HEK293 (cell line): Measurements from ENCODE around the gene R3HDM1.

Experiments used
- CTCF ChIA-PET: fragments of 350-600 bp; formaldehyde crosslinking; extraction: SDS; loops from one replicate; lab custom pipeline; 2021; ENCODE audit warnings: antibody characterized with exemption; lab: Yijun Ruan, JAX
- POLR2A ChIA-PET: fragments of 300-600 bp; formaldehyde crosslinking; extraction: SDS; loops from one replicate; lab custom pipeline; 2020; ENCODE audit warnings: antibody characterized with exemption, inconsistent platforms; lab: Yijun Ruan, JAX
- H3K27ac ChIP-seq: fragments of 200-500 bp; sonication (Bioruptor generic); 2 replicates; pipeline ENCODE4 v1.5.1; 2014; ENCODE audit warnings: low read depth, low read length, control low read depth, inconsistent platforms; ENCODE audit errors: extremely low read depth
- H3K36me3 ChIP-seq, 2 experiments: fragments of 200-500 bp in 1 of 2; sonication (Bioruptor generic) in 1 of 2; 1 replicate in 1 of 2; 2 replicates in 1 of 2; pipeline ENCODE4 v1.5.1; 2014 to 2017; ENCODE audit warnings: inconsistent platforms in 2 of 2, low read length in 2 of 2; ENCODE audit not compliant: control insufficient read depth in 2 of 2, insufficient read depth in 1 of 2
- H3K4me1 ChIP-seq: fragments of 200-500 bp; sonication (Bioruptor generic); 2 replicates; pipeline ENCODE4 v1.5.1; 2014; ENCODE audit warnings: mild to moderate bottlenecking, low read length, inconsistent platforms; ENCODE audit not compliant: control insufficient read depth, insufficient read depth
- H3K4me3 ChIP-seq: 2 replicates; pipeline ENCODE4 v1.5.1; 2011; ENCODE audit warnings: low read depth, mild to moderate bottlenecking, control low read depth, low read length, moderate library complexity
- H3K9me3 ChIP-seq: fragments of 200-500 bp; sonication (Bioruptor generic); 2 replicates; pipeline ENCODE4 v1.5.1; 2014; ENCODE audit warnings: low read depth, low read length, inconsistent platforms; ENCODE audit not compliant: control insufficient read depth, insufficient read depth
- CTCF ChIP-seq: fragments of 450-650 bp; formaldehyde crosslinking; IDR thresholded peaks from 2 replicates; pipeline ENCODE4 v1.5.1; 2016; ENCODE audit warnings: missing biosample characterization, missing genetic modification characterization
- FEZF1 ChIP-seq: fragments of 450-650 bp; formaldehyde crosslinking; IDR thresholded peaks from 2 replicates; pipeline ENCODE4 v1.5.1; 2016; ENCODE audit warnings: missing biosample characterization, missing genetic modification characterization
- GLI4 ChIP-seq: fragments of 450-650 bp; formaldehyde crosslinking; IDR thresholded peaks from 2 replicates; pipeline ENCODE4 v1.5.1; 2016; ENCODE audit warnings: missing biosample characterization, missing genetic modification characterization
- HOXD13 ChIP-seq: sonication (generic); formaldehyde crosslinking; IDR thresholded peaks from 2 replicates; pipeline ENCODE4 v1.8.0; 2022; ENCODE audit warnings: missing genetic modification reagents, borderline replicate concordance
- IKZF3 ChIP-seq: fragments of 450-650 bp; IDR thresholded peaks from 2 replicates; pipeline ENCODE4 v1.5.0; 2018; ENCODE audit warnings: missing biosample characterization, mild to moderate bottlenecking, missing genetic modification characterization, moderate library complexity
- INSM2 ChIP-seq: fragments of 450-650 bp; formaldehyde crosslinking; IDR thresholded peaks from 2 replicates; pipeline ENCODE4 v1.5.1; 2016; ENCODE audit warnings: missing biosample characterization, missing genetic modification characterization
- OVOL3 ChIP-seq: fragments of 450-650 bp; formaldehyde crosslinking; IDR thresholded peaks from 2 replicates; pipeline ENCODE4 v1.5.1; 2016; ENCODE audit warnings: missing biosample characterization, missing genetic modification characterization
- PRDM1 ChIP-seq: fragments of 450-650 bp; formaldehyde crosslinking; IDR thresholded peaks from 2 replicates; pipeline ENCODE4; 2016; ENCODE audit warnings: missing biosample characterization, missing genetic modification characterization
- PRDM10 ChIP-seq: fragments of 450-650 bp; formaldehyde crosslinking; IDR thresholded peaks from 2 replicates; pipeline ENCODE4 v1.5.1; 2016; ENCODE audit warnings: missing biosample characterization, missing genetic modification characterization
- SALL2 ChIP-seq: fragments of 450-650 bp; formaldehyde crosslinking; IDR thresholded peaks from 2 replicates; pipeline ENCODE4 v1.5.0; 2017; ENCODE audit warnings: missing biosample characterization, mild to moderate bottlenecking, missing genetic modification characterization, borderline replicate concordance
- SCRT1 ChIP-seq: fragments of 450-650 bp; formaldehyde crosslinking; IDR thresholded peaks from 2 replicates; pipeline ENCODE4 v1.5.1; 2016; ENCODE audit warnings: missing biosample characterization, missing genetic modification characterization, borderline replicate concordance
- TCF7L2 ChIP-seq: IDR thresholded peaks from 2 replicates; pipeline ENCODE4 v1.6.1; 2011; ENCODE audit warnings: low read depth, mild to moderate bottlenecking, inconsistent platforms, low read length, moderate library complexity, borderline replicate concordance
- ZBTB11 ChIP-seq: fragments of 450-650 bp; formaldehyde crosslinking; conservative IDR thresholded peaks from 2 replicates; pipeline ENCODE4 v1.5.1; 2016; ENCODE audit warnings: low read depth, missing biosample characterization, missing genetic modification characterization
- ZBTB8A ChIP-seq: fragments of 450-650 bp; formaldehyde crosslinking; IDR thresholded peaks from 2 replicates; pipeline ENCODE4 v1.5.1; 2016; ENCODE audit warnings: missing biosample characterization, missing genetic modification characterization
- ZFHX2 ChIP-seq: fragments of 450-650 bp; formaldehyde crosslinking; conservative IDR thresholded peaks from 2 replicates; pipeline ENCODE4 v1.5.1; 2016; ENCODE audit warnings: missing biosample characterization, missing genetic modification characterization
- ZNF184 ChIP-seq: fragments of 450-650 bp; IDR thresholded peaks from 2 replicates; pipeline ENCODE4 v1.5.1; 2018; ENCODE audit warnings: missing biosample characterization, mild to moderate bottlenecking, missing genetic modification characterization
- ZNF335 ChIP-seq: fragments of 450-650 bp; formaldehyde crosslinking; conservative IDR thresholded peaks from 2 replicates; pipeline ENCODE4 v1.5.1; 2016; ENCODE audit warnings: missing biosample characterization, missing genetic modification characterization
- ZNF341 ChIP-seq: fragments of 450-650 bp; formaldehyde crosslinking; IDR thresholded peaks from 2 replicates; pipeline ENCODE4; 2016; ENCODE audit warnings: low read depth, missing biosample characterization, missing genetic modification characterization
- ZNF561 ChIP-seq: fragments of 450-650 bp; IDR thresholded peaks from 2 replicates; pipeline ENCODE4 v1.5.1; 2018; ENCODE audit warnings: missing biosample characterization, missing genetic modification characterization, borderline replicate concordance
- ZNF639 ChIP-seq: fragments of 450-650 bp; formaldehyde crosslinking; IDR thresholded peaks from 2 replicates; pipeline ENCODE4 v1.5.1; 2016; ENCODE audit warnings: missing biosample characterization, missing genetic modification characterization
- ZNF664 ChIP-seq: fragments of 450-650 bp; formaldehyde crosslinking; IDR thresholded peaks from 2 replicates; pipeline ENCODE4 v1.5.1; 2016; ENCODE audit warnings: missing biosample characterization, missing genetic modification characterization
- ZNF677 ChIP-seq: fragments of 450-650 bp; IDR thresholded peaks from 2 replicates; pipeline ENCODE4 v1.5.0; 2018; ENCODE audit warnings: missing biosample characterization, mild to moderate bottlenecking, missing genetic modification characterization, moderate library complexity
- ZNF747 ChIP-seq: fragments of 450-650 bp; formaldehyde crosslinking; IDR thresholded peaks from 2 replicates; pipeline ENCODE4 v1.5.1; 2016; ENCODE audit warnings: missing biosample characterization, missing genetic modification characterization
- ZNF76 ChIP-seq: fragments of 450-650 bp; formaldehyde crosslinking; IDR thresholded peaks from 2 replicates; pipeline ENCODE4; 2016; ENCODE audit warnings: low read depth, missing biosample characterization, missing genetic modification characterization, borderline replicate concordance
- ZNF830 ChIP-seq: fragments of 450-650 bp; IDR thresholded peaks from 2 replicates; pipeline ENCODE4 v1.5.0; 2018; ENCODE audit warnings: missing biosample characterization, missing genetic modification characterization, low read depth, mild to moderate bottlenecking, moderate library complexity

Gene R3HDM1

GRCh38 chr2:135530313-135531230 is 712 bp upstream of the R3HDM1 start, which contains the start of gene ZRANB3:
Gene ZRANB3, minus strand, starts transcription at chr2:135531218.
- Histone ChIP-seq H3K27ac (peak within 1 kb of the TSS; percentile 93), H3K36me3 (peaks cover 0 to 3% of the 10 kb centered on the region in 2 experiments; a peak in 2 of 3 replicates), H3K4me1 (no peaks in the 10 kb centered on the region), H3K9me3 (no peaks in the 10 kb centered on the region), H3K4me3 (peak within 1 kb of the TSS; percentile 72)
- CTCF ChIA-PET, result interaction anchor here (0.6 to 1.4 kb wide), 4 partner anchors 56 to 1217 kb away, joined by 3 to 5 read pairs (median 4); no protein-coding TSS in a partner anchor
- POLR2A ChIA-PET, result interaction anchor here (0.7 to 1.7 kb wide), 10 partner anchors 16 to 613 kb away, joined by 3 to 7 read pairs (median 3); no protein-coding TSS in a partner anchor
- no peak for TF ChIP-seq HOXD13
- peak; percentile 90 for TF ChIP-seq ZNF76 (tag by site-specific recombination)
- TF ChIP-seq ZNF561 (tag by site-specific recombination), result no peak
- TF ChIP-seq ZNF184 (tag by site-specific recombination), result no peak
- TF ChIP-seq ZNF341, result no peak
- TF ChIP-seq ZBTB11 (tag by site-specific recombination), result peak; percentile 30; the same call in 1 of the 2 replicates
- TF ChIP-seq ZNF747 (tag by site-specific recombination), result no peak
- peak; percentile 34; the same call in 1 of the 2 replicates for TF ChIP-seq PRDM10 (tag by site-specific recombination)
- no peak for TF ChIP-seq ZNF639
- TF ChIP-seq ZFHX2, result no peak
- no peak for TF ChIP-seq PRDM1 (tag by site-specific recombination)
- no peak for TF ChIP-seq GLI4 (tag by site-specific recombination)
- peak; percentile 60 for TF ChIP-seq SCRT1 (tag by site-specific recombination)
- TF ChIP-seq ZBTB8A (tag by site-specific recombination), result peak; percentile 51; the same call in 1 of the 2 replicates
- no peak for TF ChIP-seq OVOL3 (tag by site-specific recombination)
- peak; percentile 98 for TF ChIP-seq FEZF1 (tag by site-specific recombination)
- no peak for TF ChIP-seq INSM2 (tag by site-specific recombination)
- TF ChIP-seq SALL2 (tag by site-specific recombination), result no peak
- TF ChIP-seq ZNF830, result no peak
- TF ChIP-seq CTCF (tag by site-specific recombination), result no peak
- TF ChIP-seq ZNF335, result peak; percentile 81
- TF ChIP-seq IKZF3 (tag by site-specific recombination), result no peak
- no peak for TF ChIP-seq TCF7L2
- no peak for TF ChIP-seq ZNF677 (tag by site-specific recombination)
- no peak for TF ChIP-seq ZNF664 (tag by site-specific recombination)
